Measurements from ENCODE around the gene PEX14.

- TF ChIP-seq POLR2A (IDR thresholded peaks at IDR 0.05; ENCODE audit: low read length) (no peak), GATA1 (IDR thresholded peaks at IDR 0.05; ENCODE audit: low read depth, low read length) (no peak)
These were observed 189.5 kb downstream of the PEX14 start for GRCh38 chr1:10664251-10664650.

Measured in erythroblast (primary cell).